HG03575 (cell line): ENCODE results near the gene POLR1G.

Experiments used
- ATAC-seq: cut with Tn5 transposase; IDR thresholded peaks from one replicate; pipeline ENCODE4 v1.9.1; 2021; ENCODE audit not compliant: unreplicated experiment, insufficient number of reproducible peaks, low FRiP score; ENCODE audit errors: extremely low read depth

Gene POLR1G, protein sequence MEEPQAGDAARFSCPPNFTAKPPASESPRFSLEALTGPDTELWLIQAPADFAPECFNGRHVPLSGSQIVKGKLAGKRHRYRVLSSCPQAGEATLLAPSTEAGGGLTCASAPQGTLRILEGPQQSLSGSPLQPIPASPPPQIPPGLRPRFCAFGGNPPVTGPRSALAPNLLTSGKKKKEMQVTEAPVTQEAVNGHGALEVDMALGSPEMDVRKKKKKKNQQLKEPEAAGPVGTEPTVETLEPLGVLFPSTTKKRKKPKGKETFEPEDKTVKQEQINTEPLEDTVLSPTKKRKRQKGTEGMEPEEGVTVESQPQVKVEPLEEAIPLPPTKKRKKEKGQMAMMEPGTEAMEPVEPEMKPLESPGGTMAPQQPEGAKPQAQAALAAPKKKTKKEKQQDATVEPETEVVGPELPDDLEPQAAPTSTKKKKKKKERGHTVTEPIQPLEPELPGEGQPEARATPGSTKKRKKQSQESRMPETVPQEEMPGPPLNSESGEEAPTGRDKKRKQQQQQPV

DNA sequence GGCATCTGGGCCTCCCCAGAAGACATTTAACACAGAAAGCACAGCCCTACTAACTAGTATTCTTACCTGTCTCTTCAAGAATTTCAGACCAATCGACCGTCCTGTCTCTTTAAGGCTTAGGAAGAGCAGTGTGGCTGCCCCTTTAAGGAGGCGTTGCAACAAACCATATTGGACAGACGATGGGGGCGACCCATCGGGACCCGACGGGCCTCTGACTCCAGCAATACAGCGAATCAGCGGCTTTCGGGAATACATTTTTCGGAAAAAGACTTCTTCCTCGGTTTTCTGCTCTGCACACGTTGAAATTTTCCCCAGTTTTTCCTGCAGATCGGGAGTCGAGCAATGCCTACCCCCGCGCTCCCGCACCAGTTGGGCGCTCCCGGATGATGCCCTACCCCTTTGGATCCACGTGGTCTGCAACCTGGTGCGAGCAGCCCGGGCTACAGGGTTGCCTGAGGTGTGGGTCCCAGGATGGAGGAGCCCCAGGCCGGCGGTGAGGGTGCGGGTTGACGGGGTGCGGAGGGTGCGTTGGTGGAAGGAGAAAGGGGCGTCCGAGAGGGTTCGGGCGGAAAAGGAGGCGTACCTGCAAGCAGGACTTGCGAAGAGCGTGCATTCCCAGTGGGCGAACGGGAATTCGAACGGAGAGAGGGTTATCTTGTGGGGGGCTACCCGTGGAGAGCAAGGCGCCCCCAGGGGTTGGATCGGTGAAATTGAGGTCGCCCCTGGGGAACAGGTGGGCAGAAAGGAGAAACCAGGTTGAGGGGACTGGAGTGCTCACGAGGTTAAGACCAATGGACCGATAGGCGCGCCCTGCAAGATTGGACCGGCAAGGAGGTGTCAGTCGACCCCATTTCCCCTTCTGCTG is at the start of gene POLR1G:
Gene POLR1G, plus strand, starts transcription at position 419 of the 865 bp plus-strand sequence. Its CDS starts 53 bp downstream, at position 472.
- no peak for ATAC-seq

DNA sequence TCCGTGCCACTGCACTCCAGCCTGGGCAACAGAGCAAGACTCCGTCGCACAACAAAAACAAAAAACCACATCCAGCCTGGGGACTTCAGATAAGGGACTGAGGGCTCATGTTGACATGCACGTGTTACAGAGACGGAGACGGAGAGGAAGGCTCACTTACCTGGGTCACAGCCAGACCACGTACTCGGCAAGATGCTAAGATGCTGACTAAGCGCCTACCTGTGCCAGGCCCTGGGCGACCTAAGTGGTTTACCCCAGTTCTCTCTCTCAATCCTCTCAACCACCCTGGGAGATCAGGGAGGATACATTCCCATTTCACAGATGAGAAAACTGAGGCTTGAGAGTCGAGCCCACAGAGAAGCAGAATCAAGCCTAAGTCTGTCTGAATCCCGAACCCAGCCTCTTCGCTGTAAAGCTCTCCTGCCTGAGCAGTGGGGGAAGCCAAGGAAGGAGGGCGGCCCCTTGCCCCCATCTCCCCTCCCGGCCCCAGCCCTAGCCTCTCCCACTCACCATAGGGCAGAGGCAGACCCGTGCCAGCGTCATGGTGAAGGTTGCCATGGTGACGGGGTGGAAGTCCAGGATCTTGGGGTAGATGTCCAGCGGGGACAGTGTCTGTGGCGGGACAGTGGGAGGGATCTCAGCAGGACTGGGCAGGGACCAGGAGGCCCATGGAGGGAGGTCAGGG is 49.5 kb upstream of the POLR1G start:
- no peak for ATAC-seq

DNA sequence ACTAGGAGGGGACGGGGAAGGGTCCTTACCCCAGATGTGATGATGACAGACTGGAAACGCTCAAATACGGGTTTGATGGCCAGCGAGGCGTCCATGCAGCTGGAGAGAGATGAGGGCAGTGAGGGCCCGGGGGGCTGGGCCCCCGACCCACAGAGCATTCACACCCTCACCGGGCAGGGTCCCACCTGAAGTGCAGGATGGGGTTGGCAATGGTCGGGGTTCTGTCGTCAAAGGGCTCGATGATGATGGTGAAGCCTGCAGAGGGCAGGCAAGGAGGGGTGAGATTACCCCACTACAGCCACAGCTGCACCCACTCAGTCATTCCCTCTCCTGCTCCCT is 49.0 kb upstream of the POLR1G start:
- no peak for ATAC-seq

DNA sequence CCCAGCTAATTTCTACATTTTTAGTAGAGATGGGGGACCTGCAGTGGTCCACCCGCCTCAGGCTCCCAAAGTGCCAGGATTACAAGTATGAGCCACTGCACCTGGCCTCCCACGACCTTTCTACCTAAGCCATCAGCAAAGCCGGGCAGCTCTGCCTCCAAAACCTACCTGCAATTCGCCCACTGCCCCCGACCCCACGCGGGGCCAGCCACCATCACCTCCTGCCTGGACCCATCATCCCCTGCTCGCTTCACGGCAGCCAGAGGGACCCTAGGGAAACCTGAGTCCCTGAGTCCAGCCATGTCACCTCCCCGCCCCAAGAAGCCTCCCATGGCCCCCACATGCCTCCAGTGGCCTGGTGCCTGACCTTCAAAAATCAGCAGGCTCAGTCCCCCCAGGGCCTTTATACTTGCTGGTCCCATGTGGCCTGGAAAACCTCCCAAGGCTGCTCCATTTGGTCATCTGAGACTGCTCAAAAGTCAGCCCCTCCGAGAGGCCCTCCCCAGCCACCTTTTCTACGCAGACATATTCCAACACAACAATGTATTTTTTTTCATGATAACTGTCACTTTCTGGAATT is 48.1 kb upstream of the POLR1G start:
- no peak for ATAC-seq

DNA sequence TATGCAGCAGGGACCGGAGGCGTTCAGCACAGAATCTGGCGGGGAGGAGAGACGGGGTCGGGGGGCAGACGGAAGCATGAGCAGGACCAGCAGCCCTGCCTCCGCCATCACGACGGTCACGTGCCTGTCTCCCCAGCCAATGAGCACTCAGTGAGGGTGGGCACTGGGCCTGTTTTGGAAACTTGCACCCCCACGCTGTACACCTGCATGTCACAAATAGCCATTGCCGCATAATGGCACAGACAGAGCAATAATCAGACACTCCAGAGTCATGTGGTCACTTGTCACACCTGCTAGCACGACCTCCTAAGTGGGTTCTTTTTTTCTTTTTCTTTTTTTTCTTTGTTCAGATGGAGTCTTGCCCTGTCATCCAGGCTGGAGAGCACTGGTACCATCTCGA is 44.8 kb upstream of the POLR1G start:
- no peak for ATAC-seq

DNA sequence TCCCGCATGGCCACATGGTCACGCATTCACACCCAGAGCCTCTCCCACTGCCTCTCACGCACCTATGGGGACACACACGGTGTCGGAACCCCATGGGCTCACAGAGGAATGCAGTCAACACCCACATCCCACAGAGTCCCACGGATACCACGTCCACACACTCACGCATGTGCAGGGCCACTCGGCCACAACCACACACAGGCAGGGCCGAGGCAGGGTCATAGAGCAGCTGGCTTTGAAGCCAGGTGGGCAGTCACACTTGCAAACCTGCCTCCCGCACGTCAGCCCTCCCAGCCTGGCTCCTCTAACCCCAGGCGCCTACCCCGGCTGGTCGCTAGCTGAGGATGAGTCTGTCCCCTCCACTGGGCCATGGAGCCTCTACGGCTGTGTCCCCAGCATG is 44.2 kb upstream of the POLR1G start:
- no peak for ATAC-seq

DNA sequence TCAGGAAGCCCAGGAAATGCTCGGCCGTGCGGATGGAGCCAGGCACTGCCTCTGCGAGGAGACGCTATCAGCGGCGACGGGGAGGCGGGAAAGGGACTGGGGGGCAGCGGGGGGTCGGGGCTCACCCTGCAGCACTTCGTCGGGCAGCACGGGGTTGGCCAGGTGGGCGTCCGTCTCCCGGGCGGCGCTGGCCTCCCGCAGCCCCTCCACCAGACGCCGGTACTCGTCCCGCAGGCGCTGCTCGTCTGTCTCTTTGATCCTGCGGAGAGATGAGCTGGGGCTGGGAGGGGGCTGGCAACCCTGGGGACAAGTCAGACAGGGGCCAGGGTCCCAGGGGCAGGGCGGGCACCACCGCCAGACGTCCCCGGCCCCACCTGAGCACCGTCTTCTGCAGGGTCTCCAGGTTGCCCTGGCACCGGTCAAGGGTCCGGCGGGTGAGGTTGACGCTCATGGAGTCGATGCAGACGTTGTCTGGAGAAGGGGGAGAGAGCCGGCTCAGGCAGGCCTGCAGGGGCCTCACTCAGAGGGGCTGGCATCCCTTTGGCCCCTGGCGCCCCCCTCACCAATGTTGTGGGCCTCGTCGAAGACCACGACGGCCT is 42.5 kb upstream of the POLR1G start:
- no peak for ATAC-seq

DNA sequence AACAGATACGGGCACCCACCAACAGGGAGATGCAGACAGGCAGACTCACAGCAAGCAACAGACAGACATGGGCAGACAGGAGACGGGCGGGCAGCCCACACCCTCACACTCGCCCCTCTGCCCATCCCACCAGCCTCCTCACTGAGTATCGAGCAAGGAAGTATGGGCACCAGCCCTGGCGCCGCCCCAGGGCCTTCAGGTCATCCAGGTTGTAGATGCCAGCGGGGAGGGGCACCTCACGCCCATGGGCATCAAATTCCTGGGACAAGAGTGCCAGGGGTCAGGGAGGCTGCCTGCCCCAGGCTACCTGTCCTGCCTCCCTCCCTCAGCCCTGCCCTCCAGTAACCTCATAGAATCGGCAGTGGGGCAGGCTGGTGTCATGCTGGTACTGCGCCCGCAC is 41.7 kb upstream of the POLR1G start:
- no peak for ATAC-seq

DNA sequence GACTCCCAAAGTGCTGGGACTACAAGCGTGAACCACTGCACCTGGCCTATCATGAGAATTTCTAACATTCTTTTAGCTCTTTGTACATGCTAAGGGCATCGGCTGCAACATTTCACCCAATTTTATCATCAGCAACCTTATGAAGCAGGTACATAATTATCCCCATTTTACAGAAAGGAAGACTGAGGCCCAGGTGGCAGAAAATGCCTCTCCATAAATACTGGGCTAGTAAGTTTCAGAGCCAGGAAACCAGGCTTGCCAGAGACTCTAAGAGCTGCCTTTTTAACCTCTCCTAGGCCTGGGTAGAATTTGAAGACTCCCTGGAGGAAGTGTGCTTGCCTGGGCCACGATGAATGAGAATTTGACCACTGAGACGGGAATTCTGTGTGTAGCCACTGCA is 38.3 kb upstream of the POLR1G start:
- ATAC-seq = no peak

DNA sequence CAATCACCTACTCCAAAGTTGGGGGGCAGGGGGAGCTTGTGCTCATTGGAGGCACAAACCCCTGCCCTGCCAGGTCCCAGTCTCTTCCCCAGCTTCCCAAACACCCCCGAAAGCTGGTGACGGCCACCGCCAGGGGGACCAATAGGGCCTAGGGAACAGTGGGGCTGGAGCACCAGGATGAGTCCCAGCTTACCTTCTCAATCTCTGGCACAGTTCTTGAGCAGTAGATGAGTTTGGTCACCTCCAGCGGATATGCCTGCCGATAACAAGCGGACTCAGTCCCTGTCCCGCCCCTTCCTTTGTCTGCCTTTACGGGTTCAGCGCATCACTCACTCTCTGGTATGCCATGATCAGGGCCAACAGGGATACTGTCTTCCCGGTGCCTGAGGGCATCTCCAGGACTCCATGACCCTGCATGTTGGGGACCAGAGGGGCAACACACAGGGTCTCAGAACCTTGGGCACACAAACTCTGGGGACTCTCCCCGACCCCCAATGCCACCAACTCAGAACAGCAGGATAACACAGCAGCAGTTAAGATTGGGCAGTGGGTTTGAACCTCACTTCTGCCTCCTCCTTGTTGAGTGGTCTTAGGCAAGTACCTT is 37.6 kb upstream of the POLR1G start:
- no peak for ATAC-seq

DNA sequence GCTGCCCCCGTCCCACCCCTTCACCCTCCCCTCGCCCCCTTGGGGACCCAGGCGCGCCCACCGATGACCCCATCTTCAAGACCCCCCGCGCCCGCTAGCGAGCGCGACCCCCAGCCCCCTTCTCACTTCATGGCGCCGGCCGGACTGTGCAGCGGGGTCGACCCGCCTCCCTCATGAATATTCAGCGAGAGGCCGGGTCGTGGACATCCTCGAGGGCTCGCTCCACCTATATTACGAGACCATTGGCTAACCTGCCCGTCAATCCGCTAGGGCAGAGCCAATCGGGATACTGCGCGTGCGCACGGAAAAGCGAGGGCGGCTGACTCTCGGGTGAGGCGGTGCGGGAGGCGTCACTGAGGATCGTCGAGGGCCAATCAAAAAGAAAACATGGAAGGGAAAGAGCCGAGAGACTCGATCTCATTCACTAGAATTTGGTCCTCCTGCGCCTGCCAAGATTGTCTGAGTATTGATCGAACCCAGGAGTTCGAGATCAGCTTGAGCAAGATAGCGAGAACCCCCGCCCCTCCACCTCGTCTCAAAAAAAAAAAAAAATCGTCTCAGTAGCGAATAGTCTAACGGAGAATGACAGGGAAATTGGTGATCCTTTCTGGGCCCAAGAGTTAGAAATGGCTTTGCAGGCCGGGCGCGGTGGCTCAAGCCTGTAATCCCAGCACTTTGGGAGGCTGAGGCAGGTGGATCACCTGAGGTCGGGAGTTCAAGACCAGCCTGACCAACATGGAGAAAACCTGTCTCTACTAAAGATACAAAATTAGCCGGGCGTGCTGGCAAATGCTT is 35.8 kb upstream of the POLR1G start, which contains the start of gene ERCC2:
Gene ERCC2, minus strand, starts transcription at position 164 of the 795 bp plus-strand sequence. Its CDS starts 33 bp downstream, at position 131.
- ATAC-seq = no peak

DNA sequence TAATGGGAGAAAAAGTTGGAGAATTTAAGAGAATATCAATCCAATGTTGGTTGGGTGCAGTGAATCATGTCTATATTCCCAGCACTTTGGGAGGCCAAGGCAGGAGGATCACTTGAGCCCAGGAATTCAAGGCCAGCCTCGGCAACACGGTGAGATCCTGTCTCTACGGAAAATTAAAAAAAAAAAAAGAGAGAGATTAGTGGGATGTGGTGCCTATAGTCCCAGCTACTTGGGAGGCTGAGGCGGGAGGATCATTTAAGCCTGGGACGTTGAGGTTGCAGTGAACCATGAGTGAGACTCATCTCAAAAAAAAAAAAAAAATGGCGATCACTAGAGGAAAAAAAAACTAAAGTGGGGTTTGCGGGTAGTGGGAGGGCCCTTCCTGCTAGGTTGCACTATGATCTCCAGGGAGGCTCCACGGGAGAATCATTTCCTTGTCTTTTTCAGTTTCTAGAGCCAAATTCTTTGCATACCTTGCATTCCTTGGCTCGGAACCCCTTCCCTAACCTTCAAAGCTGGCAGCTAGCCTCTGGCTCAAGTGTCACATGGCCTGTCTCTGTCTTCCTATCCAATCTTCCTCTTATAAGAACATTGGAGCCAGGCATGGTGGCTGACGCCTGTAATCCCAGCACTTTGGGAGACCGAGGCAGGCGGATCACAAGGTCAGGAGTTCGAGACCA is 30.3 kb upstream of the POLR1G start:
- no peak for ATAC-seq

DNA sequence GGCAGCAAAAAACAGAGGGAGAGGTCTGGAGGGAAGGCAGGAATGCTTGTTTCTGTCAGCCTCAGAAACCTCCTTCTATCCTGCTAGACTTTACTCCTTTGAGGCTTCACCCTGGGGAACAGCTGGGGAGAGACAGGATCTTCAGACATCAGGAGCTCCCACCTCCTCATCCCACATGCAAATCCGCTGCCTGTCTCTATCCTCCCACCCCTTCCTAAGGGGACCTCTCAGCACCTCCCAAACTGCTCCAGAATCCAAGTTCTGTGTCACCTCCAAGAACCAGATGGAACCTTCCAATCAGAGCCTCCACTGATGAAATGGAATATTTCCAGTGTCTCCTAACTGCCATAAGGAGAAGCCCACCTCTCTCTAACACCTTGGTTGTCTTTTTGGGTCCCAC is 26.3 kb upstream of the POLR1G start:
- no peak for ATAC-seq

DNA sequence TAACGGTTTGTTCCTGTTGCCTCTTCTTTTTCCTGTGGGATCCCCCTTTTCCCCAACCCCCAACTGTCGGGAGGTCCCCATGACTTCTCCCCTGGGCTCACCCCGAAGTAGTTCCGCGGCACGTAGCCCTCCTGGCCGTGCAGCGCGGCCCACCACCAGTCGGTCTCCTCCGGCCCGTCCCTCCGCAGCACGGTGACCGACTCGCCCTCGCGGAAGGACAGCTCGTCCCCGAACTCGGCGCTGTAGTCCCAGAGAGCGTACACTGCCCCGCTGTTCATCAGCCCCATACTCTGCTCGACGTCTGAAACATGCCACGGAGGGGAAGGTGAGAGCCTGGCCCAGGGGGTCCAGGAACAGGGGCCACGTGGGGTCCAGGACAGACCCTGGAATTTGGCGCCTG is 24.0 kb upstream of the POLR1G start:
- no peak for ATAC-seq

DNA sequence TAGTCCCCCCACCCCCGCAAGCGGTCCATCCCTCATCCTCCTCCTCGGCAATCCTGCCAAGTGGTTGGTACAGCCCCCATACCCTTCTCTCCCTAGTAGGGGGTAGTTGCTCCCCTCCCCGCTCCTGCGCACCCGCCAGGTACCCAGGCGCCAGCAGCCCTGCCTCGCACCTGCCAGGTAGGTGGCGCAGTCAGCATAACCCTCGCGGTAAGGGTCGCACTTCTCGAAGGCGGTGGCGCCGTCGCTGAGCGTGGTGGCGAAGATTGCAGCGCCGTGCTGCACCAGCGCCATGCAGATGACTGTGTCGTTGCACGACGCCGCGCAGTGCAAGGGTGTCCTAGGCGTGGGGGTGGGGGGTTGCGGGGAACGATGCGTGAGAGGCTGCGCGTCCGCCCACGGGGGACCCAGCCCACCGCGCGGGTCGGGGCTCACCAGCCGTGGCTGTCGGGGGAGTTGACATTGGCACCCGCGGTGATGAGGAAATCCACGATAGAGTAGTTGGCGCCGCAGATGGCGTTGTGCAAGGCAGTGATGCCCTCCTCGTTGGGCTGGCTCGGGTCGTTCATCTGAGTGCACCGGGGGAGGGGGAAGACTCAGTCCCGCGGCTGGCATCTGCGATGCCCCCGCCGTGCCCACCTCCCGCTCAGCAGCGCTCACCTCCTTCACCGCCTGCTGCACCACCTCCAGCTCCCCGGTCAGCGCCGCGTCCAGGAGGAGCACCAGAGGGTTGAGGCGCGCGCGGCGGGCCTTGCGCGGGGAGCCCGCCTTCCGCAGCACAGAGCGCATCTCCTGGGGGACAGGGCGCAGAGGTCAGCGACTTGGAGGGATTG is 20.8 kb upstream of the POLR1G start:
- no peak for ATAC-seq

DNA sequence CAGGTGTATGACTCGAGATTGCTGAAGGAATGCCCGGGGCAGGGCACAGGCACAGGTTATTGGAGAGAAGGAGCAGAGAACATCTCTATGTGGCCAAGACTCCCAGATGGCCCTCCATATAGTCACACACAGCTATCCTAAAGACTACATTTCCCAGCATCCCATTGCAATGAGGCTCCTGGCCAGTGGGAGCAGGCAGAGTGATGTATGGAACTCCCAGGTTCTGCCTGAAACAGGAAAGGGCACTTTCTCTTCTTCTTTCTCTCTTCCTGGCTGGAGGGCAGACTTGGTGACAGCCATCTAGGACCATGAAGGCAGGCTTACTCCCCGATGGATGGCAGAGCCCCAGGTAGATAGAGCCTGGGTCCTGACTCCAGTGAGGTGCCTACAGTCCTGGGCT is 15.1 kb upstream of the POLR1G start:
- ATAC-seq = no peak
